GM06990 (cell line): Measurements from ENCODE around the gene KIR3DL3.
"Not testable (repeated sequence)": the region's sequence is repeated elsewhere in the genome, so short reads cannot be mapped to it uniquely, and the experiment has no call there.

Experiments used
- DNase-seq: peaks from one replicate; pipeline ENCODE4 v3.0.0-alpha.2; 2011; ENCODE audit not compliant: insufficient read length; ENCODE audit errors: extremely low read depth
- H3K27me3 ChIP-seq: replicated peaks from 2 replicates; pipeline ENCODE4 v1.6.0; 2011; ENCODE audit warnings: low read length; ENCODE audit not compliant: control insufficient read depth, insufficient read depth
- H3K36me3 ChIP-seq: 2 replicates; pipeline ENCODE4 v1.5.1; 2011; ENCODE audit warnings: low read length; ENCODE audit not compliant: control insufficient read depth, insufficient read depth
- H3K4me3 ChIP-seq: replicated peaks from 2 replicates; pipeline ENCODE4 v1.5.1; 2011; ENCODE audit warnings: low read depth, mild to moderate bottlenecking, control low read depth, low read length

The KIR3DL3 gene

GRCh38 chr19:54770511-54770910 is 46.3 kb downstream of the KIR3DL3 start:
- not testable (repeated sequence) for H3K4me3 ChIP-seq, DNase-seq, H3K27me3 ChIP-seq, H3K36me3 ChIP-seq

- H3K27me3 ChIP-seq, H3K4me3 ChIP-seq, H3K36me3 ChIP-seq, DNase-seq: not testable (repeated sequence)
Observed at GRCh38 chr19:54771018-54771960, 47.0 kb downstream of the KIR3DL3 start.

GRCh38 chr19:54772666-54773065 is 48.4 kb downstream of the KIR3DL3 start:
- H3K27me3 ChIP-seq, H3K4me3 ChIP-seq, H3K36me3 ChIP-seq, DNase-seq: not testable (repeated sequence)

GRCh38 chr19:54775095-54775815 is 51.0 kb downstream of the KIR3DL3 start:
- not testable (repeated sequence) for H3K27me3 ChIP-seq, DNase-seq, H3K36me3 ChIP-seq, H3K4me3 ChIP-seq

- H3K4me3 ChIP-seq, DNase-seq, H3K27me3 ChIP-seq, H3K36me3 ChIP-seq: not testable (repeated sequence)
Observed at GRCh38 chr19:54775830-54776229, 51.6 kb downstream of the KIR3DL3 start.

GRCh38 chr19:54777851-54778250 is 53.6 kb downstream of the KIR3DL3 start:
- H3K27me3 ChIP-seq, DNase-seq, H3K4me3 ChIP-seq, H3K36me3 ChIP-seq: not testable (repeated sequence)

GRCh38 chr19:54778896-54779295 is 54.7 kb downstream of the KIR3DL3 start:
- H3K27me3 ChIP-seq, H3K36me3 ChIP-seq, DNase-seq, H3K4me3 ChIP-seq: not testable (repeated sequence)

GRCh38 chr19:54782916-54783315 is 58.7 kb downstream of the KIR3DL3 start:
- H3K4me3 ChIP-seq, H3K36me3 ChIP-seq, DNase-seq, H3K27me3 ChIP-seq: not testable (repeated sequence)
